HL-60 (cell line): Measurements from ENCODE around the gene SDHD.

Experiments
- CTCF ChIP-seq: IDR thresholded peaks from one replicate; pipeline ENCODE4 v1.5.1; 2011; ENCODE audit warnings: low read length, control low read depth, inconsistent platforms; ENCODE audit not compliant: insufficient read depth
- TF ChIP-seq, protein P1 (sequence below): IDR thresholded peaks from 2 replicates; pipeline ENCODE4 v1.6.1; 2012; ENCODE audit warnings: low read depth; ENCODE audit not compliant: insufficient replicate concordance

DNA sequence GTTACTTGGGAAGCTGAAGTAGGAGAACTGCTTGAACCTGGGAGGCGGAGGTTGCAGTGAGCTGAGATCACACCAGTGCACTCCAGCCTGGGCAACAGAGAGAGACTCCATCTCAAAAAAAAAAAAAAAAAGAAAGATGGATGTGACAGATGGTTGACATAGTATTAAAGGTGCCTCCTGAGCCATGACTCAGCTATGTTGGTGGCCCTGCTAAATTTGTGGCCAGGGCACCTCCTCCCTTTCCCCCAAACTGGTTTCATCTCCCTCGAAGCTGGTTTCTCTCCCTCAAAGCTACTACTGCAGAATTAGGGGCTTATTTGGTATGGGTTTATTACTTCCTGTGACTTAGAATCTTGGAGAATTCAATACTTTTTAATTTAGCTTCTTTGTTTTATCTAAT, 31.5 kb downstream of the SDHD start:
- no peak for TF ChIP-seq CTCF
- TF ChIP-seq, protein P1, sequence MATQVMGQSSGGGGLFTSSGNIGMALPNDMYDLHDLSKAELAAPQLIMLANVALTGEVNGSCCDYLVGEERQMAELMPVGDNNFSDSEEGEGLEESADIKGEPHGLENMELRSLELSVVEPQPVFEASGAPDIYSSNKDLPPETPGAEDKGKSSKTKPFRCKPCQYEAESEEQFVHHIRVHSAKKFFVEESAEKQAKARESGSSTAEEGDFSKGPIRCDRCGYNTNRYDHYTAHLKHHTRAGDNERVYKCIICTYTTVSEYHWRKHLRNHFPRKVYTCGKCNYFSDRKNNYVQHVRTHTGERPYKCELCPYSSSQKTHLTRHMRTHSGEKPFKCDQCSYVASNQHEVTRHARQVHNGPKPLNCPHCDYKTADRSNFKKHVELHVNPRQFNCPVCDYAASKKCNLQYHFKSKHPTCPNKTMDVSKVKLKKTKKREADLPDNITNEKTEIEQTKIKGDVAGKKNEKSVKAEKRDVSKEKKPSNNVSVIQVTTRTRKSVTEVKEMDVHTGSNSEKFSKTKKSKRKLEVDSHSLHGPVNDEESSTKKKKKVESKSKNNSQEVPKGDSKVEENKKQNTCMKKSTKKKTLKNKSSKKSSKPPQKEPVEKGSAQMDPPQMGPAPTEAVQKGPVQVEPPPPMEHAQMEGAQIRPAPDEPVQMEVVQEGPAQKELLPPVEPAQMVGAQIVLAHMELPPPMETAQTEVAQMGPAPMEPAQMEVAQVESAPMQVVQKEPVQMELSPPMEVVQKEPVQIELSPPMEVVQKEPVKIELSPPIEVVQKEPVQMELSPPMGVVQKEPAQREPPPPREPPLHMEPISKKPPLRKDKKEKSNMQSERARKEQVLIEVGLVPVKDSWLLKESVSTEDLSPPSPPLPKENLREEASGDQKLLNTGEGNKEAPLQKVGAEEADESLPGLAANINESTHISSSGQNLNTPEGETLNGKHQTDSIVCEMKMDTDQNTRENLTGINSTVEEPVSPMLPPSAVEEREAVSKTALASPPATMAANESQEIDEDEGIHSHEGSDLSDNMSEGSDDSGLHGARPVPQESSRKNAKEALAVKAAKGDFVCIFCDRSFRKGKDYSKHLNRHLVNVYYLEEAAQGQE = no peak
